ENCODE data around the gene BMP8A. TPM values are rescaled to one million over a fixed set of nuclear protein-coding genes. Genes with fewer than 3 reads are reported as not detected.

BMP8A gene
- total RNA-seq, 1 experiment from 2014 or later: not detected

- DNase-seq (ENCODE audit: low read depth): no peak
Observed at GRCh38 chr1:39571178-39571483, 79.7 kb downstream of the BMP8A start.

- DNase-seq (ENCODE audit: low read depth): no peak
Observed at GRCh38 chr1:39572379-39573096, 81.1 kb downstream of the BMP8A start.

- no peak for DNase-seq (ENCODE audit: low read depth)
Observed at GRCh38 chr1:39573097-39573465, 81.6 kb downstream of the BMP8A start.

GRCh38 chr1:39573736-39574624 is 82.5 kb downstream of the BMP8A start:
- DNase-seq (ENCODE audit: low read depth): peak; percentile 60

GRCh38 chr1:39574646-39575045 is 83.2 kb downstream of the BMP8A start:
- DNase-seq (ENCODE audit: low read depth): peak; percentile 45

Other genes with a start within 250 kb of the BMP8A start
- 170 and 199 TPM in 2 replicates for gene PABPC4, start 85.2 kb downstream of the BMP8A start, total RNA-seq (2014; rRNA removed)
- gene HEYL, start 148.0 kb downstream of the BMP8A start, total RNA-seq (2014; rRNA removed): 41.6 and 52.6 TPM in 2 replicates
- gene NT5C1A, start 180.5 kb downstream of the BMP8A start, total RNA-seq (2014; rRNA removed): not detected in 2 replicates
- gene HPCAL4, start 199.8 kb downstream of the BMP8A start, total RNA-seq (2014; rRNA removed): 1.6 and 3.1 TPM in 2 replicates
- 34.3 and 40.6 TPM in 2 replicates for gene PPIE, start 247.2 kb downstream of the BMP8A start, total RNA-seq (2014; rRNA removed)

All from LHCN-M2 (cell line).